Activated T-helper 1 cell treated with Interleukin-2 at 50 U/mL for 16 hours (primary cell): ENCODE measurements around the gene CD300A.
A peak's percentile ranks its signal among the peaks of the same experiment; 100 is the strongest.
"Not testable (repeated sequence)": the region's sequence is repeated elsewhere in the genome, so short reads cannot be mapped to it uniquely, and the experiment has no call there.

Source experiments
- DNase-seq: peaks from one replicate; pipeline ENCODE4 v3.0.0-alpha.2; 2020; ENCODE audit warnings: low read depth

The CD300A gene

GRCh38 chr17:74480290-74480689 is 13.9 kb downstream of the CD300A start:
- no peak for DNase-seq

GRCh38 chr17:74481621-74482020 is 15.2 kb downstream of the CD300A start:
- DNase-seq = no peak

GRCh38 chr17:74484066-74484465 is 17.6 kb downstream of the CD300A start:
- no peak for DNase-seq

GRCh38 chr17:74485022-74485743 is 18.7 kb downstream of the CD300A start:
- DNase-seq = no peak

GRCh38 chr17:74485841-74486240 is 19.4 kb downstream of the CD300A start:
- no peak for DNase-seq

- DNase-seq = not testable (repeated sequence)
Measured at GRCh38 chr17:74488276-74488675, 21.8 kb downstream of the CD300A start.

- DNase-seq = no peak
Measured at GRCh38 chr17:74490716-74491115, 24.3 kb downstream of the CD300A start.

- no peak for DNase-seq
Measured at GRCh38 chr17:74491626-74492025, 25.2 kb downstream of the CD300A start.

- peak; percentile 37 for DNase-seq
Measured at GRCh38 chr17:74493331-74493833, 26.9 kb downstream of the CD300A start.

GRCh38 chr17:74497471-74497870 is 31.0 kb downstream of the CD300A start:
- no peak for DNase-seq

GRCh38 chr17:74499992-74500391 is 33.6 kb downstream of the CD300A start:
- DNase-seq = no peak

GRCh38 chr17:74502861-74503260 is 36.4 kb downstream of the CD300A start:
- DNase-seq = no peak

GRCh38 chr17:74503949-74504348 is 37.5 kb downstream of the CD300A start:
- not testable (repeated sequence) for DNase-seq

- DNase-seq = no peak
Measured at GRCh38 chr17:74508156-74508555, 41.7 kb downstream of the CD300A start.

- DNase-seq = no peak
Measured at GRCh38 chr17:74512036-74512435, 45.6 kb downstream of the CD300A start.

- DNase-seq = no peak
Measured at GRCh38 chr17:74512624-74513091, 46.2 kb downstream of the CD300A start.

GRCh38 chr17:74513987-74514631 is 47.7 kb downstream of the CD300A start:
- no peak for DNase-seq

- DNase-seq = no peak
Measured at GRCh38 chr17:74514632-74515334, 48.3 kb downstream of the CD300A start.

GRCh38 chr17:74515941-74516340 is 49.5 kb downstream of the CD300A start:
- DNase-seq = no peak

- DNase-seq = no peak
Measured at GRCh38 chr17:74516561-74517328, 50.3 kb downstream of the CD300A start.

- not testable (repeated sequence) for DNase-seq
Measured at GRCh38 chr17:74518413-74518981, 52.1 kb downstream of the CD300A start.

- no peak for DNase-seq
Measured at GRCh38 chr17:74520016-74520434, 53.6 kb downstream of the CD300A start.
